Trophoblast cell (in vitro differentiated cells and primary cell): ENCODE results near the gene KCNG4.

Source experiments
- DNase-seq, 2 donors: peaks; one replicate each; pipeline ENCODE4 v3.0.0-alpha.2; 2016
- H2AFZ ChIP-seq: 2 replicates; pipeline ENCODE4 v1.6.1; 2013; ENCODE audit warnings: low read length, moderate library complexity, mild to moderate bottlenecking; ENCODE audit not compliant: insufficient read depth, poor library complexity
- H2AK5ac ChIP-seq: 2 replicates; pipeline ENCODE4 v1.6.1; 2013; ENCODE audit warnings: mild to moderate bottlenecking, low read length
- H2BK120ac ChIP-seq: 2 replicates; pipeline ENCODE4 v1.6.1; 2013; ENCODE audit warnings: low read length, mild to moderate bottlenecking, moderate library complexity; ENCODE audit not compliant: insufficient read depth, poor library complexity
- H2BK12ac ChIP-seq: 2 replicates; pipeline ENCODE4 v1.6.1; 2013; ENCODE audit warnings: mild to moderate bottlenecking, low read length, moderate library complexity
- H2BK5ac ChIP-seq: 2 replicates; pipeline ENCODE4 v1.6.1; 2013; ENCODE audit warnings: low read length, low read depth, moderate library complexity, mild to moderate bottlenecking; ENCODE audit not compliant: poor library complexity
- H3K14ac ChIP-seq: 2 replicates; pipeline ENCODE4 v1.6.1; 2013; ENCODE audit warnings: mild to moderate bottlenecking, low read length
- H3K18ac ChIP-seq: 2 replicates; pipeline ENCODE4 v1.6.1; 2013; ENCODE audit warnings: mild to moderate bottlenecking, low read length
- H3K23ac ChIP-seq: 2 replicates; pipeline ENCODE4 v1.6.1; 2013; ENCODE audit warnings: low read length
- H3K27ac ChIP-seq: 2 replicates; pipeline ENCODE4 v1.5.1; 2013; ENCODE audit warnings: low read depth, mild to moderate bottlenecking, inconsistent platforms, low read length, moderate library complexity
- H3K27me3 ChIP-seq: 2 replicates; pipeline ENCODE4 v1.6.1; 2013; ENCODE audit warnings: inconsistent platforms, mild to moderate bottlenecking, low read length, moderate library complexity; ENCODE audit not compliant: insufficient read depth
- H3K36me3 ChIP-seq, 2 experiments: 1 replicate in 1 of 2; 2 replicates in 1 of 2; pipeline ENCODE4 v1.6.1; 2013; ENCODE audit warnings: low read length in 2 of 2, mild to moderate bottlenecking in 2 of 2, moderate library complexity in 1 of 2; ENCODE audit not compliant: insufficient read depth in 2 of 2, control insufficient read depth in 1 of 2
- H3K4ac ChIP-seq: 2 replicates; pipeline ENCODE4 v1.6.1; 2013; ENCODE audit warnings: low read depth, mild to moderate bottlenecking, low read length, moderate library complexity
- H3K4me1 ChIP-seq, 2 experiments: 1 replicate in 1 of 2; 2 replicates in 1 of 2; pipeline ENCODE4 v1.6.1; 2013; ENCODE audit warnings: low read length in 2 of 2, mild to moderate bottlenecking in 2 of 2, moderate library complexity in 1 of 2; ENCODE audit not compliant: insufficient read depth in 2 of 2, control insufficient read depth in 1 of 2
- H3K4me2 ChIP-seq: 2 replicates; pipeline ENCODE4 v1.6.1; 2013; ENCODE audit warnings: inconsistent platforms, mild to moderate bottlenecking, low read length, moderate library complexity
- H3K4me3 ChIP-seq: 2 replicates; pipeline ENCODE4 v1.5.1; 2013; ENCODE audit warnings: mild to moderate bottlenecking, low read depth, low read length, inconsistent platforms
- H3K79me1 ChIP-seq: one replicate; pipeline ENCODE4 v1.6.1; 2013; ENCODE audit warnings: low read length
- H3K79me2 ChIP-seq: 2 replicates; pipeline ENCODE4 v1.6.1; 2013; ENCODE audit warnings: low read length, mild to moderate bottlenecking; ENCODE audit not compliant: control insufficient read depth, insufficient read depth, poor library complexity
- H3K9ac ChIP-seq: 2 replicates; pipeline ENCODE4 v1.6.1; 2013; ENCODE audit warnings: mild to moderate bottlenecking, low read length
- H3K9me3 ChIP-seq: 2 replicates; pipeline ENCODE4 v1.6.1; 2013; ENCODE audit warnings: low read depth, mild to moderate bottlenecking, control low read depth, inconsistent platforms, low read length; ENCODE audit not compliant: insufficient read depth
- H4K12ac ChIP-seq: 2 replicates; pipeline ENCODE4 v1.6.1; 2013; ENCODE audit warnings: low read depth, mild to moderate bottlenecking, low read length, moderate library complexity
- H4K8ac ChIP-seq: 2 replicates; pipeline ENCODE4 v1.6.1; 2013; ENCODE audit warnings: low read depth, mild to moderate bottlenecking, low read length, moderate library complexity
- H4K91ac ChIP-seq: one replicate; pipeline ENCODE4 v1.6.1; 2013; ENCODE audit warnings: low read depth, mild to moderate bottlenecking, low read length, moderate library complexity
- WGBS: extraction: QIAGEN DNeasy Blood & Tissue Kit; methylation state at CpG from one replicate; pipeline ENCODE4 v1.1.7; 2013; ENCODE audit warnings: missing lambda C conversion rate; ENCODE audit not compliant: insufficient read length, insufficient coverage; ENCODE audit errors: extremely low coverage; 5-methylcytosine and 5-hydroxymethylcytosine counted together

KCNG4 gene

DNA sequence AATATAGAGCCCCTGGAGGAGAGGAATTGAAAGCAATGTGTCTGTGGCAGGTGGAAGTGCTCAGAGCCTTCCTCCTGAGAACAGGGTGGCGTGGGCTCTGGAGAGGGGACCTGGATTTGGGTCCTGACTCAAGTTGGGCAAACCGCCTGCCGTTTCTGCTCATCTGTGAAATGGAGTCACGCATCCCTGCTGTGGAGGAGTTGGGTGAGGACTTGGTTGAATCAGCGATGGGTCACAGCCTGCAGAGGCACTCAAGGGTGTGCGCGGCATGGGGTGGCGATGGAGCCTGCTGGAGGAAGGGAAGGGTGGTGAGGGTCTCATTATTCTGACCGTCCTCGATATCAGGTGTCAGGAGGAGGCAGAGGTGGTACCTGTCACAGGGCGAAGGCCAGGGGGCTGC lies 45.8 kb downstream of the KCNG4 start:
- Histone ChIP-seq H4K8ac (no peak overlapping the region), H3K27me3 (no peaks in the 10 kb centered on the region), H2BK120ac (no peak overlapping the region), H2BK12ac (no peak overlapping the region), H3K18ac (no peak overlapping the region), H3K4ac (no peak overlapping the region), H3K27ac (no peak overlapping the region), H3K23ac (no peak overlapping the region), H3K79me1 (no peaks in the 10 kb centered on the region), H4K91ac (no peak overlapping the region), H3K9ac (no peak overlapping the region), H2BK5ac (no peak overlapping the region), H3K36me3 (no peaks in the 10 kb centered on the region), H3K4me2 (no peak overlapping the region), H3K4me1 (peaks cover 2 to 10% of the 10 kb centered on the region in 2 experiments), H3K4me3 (no peak overlapping the region), H2AK5ac (no peak overlapping the region), H4K12ac (no peak overlapping the region), H3K9me3 (peaks cover 3% of the 10 kb centered on the region), H3K14ac (no peak overlapping the region), H3K79me2 (no peaks in the 10 kb centered on the region), H2AFZ (no peak overlapping the region)
- WGBS: no CpG with 5 or more reads among the region's 11 CpGs
- no peak for DNase-seq

DNA sequence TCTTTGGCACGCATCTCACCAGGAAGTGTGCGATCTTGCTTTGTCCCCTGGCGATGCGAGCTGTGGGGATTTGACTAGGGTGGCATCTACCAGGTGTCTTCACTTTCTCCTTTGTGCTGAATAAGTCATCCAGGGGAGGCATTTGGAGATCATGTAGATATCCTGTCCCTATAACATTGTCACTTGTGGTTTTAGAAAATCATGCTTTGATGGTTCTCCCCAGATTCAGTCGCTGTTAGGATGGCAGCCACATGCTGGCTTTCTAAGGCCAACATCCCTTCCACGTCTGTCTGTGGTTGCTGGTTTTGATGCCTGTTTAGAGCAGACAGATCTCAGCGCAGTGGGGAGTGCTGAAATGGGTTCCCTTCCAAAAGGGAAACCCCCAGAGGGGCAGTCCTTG lies 46.3 kb downstream of the KCNG4 start:
- no peak overlapping the region for H2BK120ac ChIP-seq
- no peak overlapping the region for H3K23ac ChIP-seq
- H2AK5ac ChIP-seq: no peak overlapping the region
- H3K27ac ChIP-seq: no peak overlapping the region
- H3K9ac ChIP-seq: no peak overlapping the region
- no peak overlapping the region for H2AFZ ChIP-seq
- H3K9me3 ChIP-seq: peaks cover 3% of the 10 kb centered on the region
- H3K79me2 ChIP-seq: no peaks in the 10 kb centered on the region
- H3K4me3 ChIP-seq: no peak overlapping the region
- no peak overlapping the region for H2BK12ac ChIP-seq
- no peak overlapping the region for H4K91ac ChIP-seq
- no peak overlapping the region for H2BK5ac ChIP-seq
- no peak for DNase-seq
- H4K12ac ChIP-seq: no peak overlapping the region
- no peak overlapping the region for H3K18ac ChIP-seq
- H3K27me3 ChIP-seq: no peaks in the 10 kb centered on the region
- peaks cover 2 to 10% of the 10 kb centered on the region in 2 experiments for H3K4me1 ChIP-seq
- H3K79me1 ChIP-seq: no peaks in the 10 kb centered on the region
- no peak overlapping the region for H4K8ac ChIP-seq
- H3K4me2 ChIP-seq: no peak overlapping the region
- no peak overlapping the region for H3K4ac ChIP-seq
- no peak overlapping the region for H3K14ac ChIP-seq
- WGBS: no CpG with 5 or more reads among the region's 7 CpGs
- no peaks in the 10 kb centered on the region for H3K36me3 ChIP-seq

DNA sequence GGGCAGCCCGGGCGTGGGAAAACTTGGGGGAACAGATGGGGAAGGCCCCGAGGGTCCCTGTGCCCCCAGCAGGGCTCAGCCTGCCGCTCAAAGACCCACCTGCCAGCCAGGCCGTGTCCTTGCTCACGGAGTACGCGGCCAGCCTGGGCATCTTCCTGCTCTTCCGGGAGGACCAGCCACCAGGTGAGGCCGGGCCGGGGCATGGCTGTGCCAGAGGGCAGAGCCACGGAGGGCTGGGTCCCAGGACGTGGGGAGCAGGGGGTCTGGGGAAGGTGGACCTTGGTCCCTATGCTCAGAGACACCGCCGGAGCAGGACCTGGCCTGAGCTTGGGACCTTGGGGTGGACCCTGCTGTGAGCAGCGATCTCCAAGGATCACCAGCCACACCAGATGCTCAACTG lies 48.3 kb downstream of the KCNG4 start:
- H4K91ac ChIP-seq: peak overlapping the region; percentile 20
- DNase-seq: no peak
- no peak overlapping the region for H2AK5ac ChIP-seq
- no CpG with 5 or more reads among the region's 16 CpGs for WGBS
- no peak overlapping the region for H3K23ac ChIP-seq
- no peak overlapping the region for H3K9ac ChIP-seq
- H3K27me3 ChIP-seq: no peaks in the 10 kb centered on the region
- peaks cover 3% of the 10 kb centered on the region for H3K79me1 ChIP-seq
- H2BK5ac ChIP-seq: no peak overlapping the region
- no peak overlapping the region for H2BK12ac ChIP-seq
- no peak overlapping the region for H2AFZ ChIP-seq
- H3K14ac ChIP-seq: peak overlapping the region; percentile 0
- no peak overlapping the region for H3K18ac ChIP-seq
- no peak overlapping the region for H3K4me3 ChIP-seq
- peaks cover 3% of the 10 kb centered on the region for H3K9me3 ChIP-seq
- H3K4me2 ChIP-seq: no peak overlapping the region
- no peak overlapping the region for H3K4ac ChIP-seq
- H4K8ac ChIP-seq: no peak overlapping the region
- H4K12ac ChIP-seq: no peak overlapping the region
- H3K4me1 ChIP-seq: peaks cover 0 to 7% of the 10 kb centered on the region in 2 experiments
- no peak overlapping the region for H3K27ac ChIP-seq
- H2BK120ac ChIP-seq: no peak overlapping the region
- H3K79me2 ChIP-seq: peaks cover 3% of the 10 kb centered on the region
- H3K36me3 ChIP-seq: no peaks in the 10 kb centered on the region

DNA sequence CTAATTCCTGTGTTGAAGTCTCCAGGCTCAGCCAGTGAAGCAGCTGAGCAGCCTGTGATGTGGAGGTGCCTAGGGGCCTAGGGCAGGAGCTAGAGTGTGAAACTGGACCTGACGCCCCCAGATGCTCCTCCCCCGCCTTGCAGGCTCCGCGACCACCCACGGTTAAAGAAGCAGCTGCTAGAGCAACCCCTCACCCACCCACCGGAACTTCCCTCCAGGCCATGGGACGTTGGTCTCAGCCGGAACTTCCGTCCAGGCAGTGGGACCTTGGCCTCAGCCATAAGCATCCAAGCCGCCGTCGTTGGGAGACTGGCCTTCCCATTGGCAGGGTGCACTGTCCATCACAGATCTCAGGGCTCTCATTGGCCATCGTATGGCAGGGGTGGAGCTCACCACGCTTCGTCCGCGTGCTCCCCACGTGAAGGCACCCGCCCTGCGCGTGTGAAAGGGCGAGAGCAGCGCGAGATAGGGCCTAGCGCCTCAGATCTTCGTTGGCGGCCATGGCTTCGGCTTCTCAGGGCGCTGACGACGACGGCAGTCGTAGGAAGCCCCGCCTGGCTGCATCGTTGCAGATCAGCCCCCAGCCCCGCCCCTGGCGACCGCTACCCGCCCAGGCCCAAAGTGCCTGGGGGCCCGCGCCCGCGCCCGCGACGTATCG lies 49.0 kb downstream of the KCNG4 start, which contains the start of gene ADAD2:
ADAD2 (plus strand) TSS at position 427 of the 658 bp plus-strand sequence; CDS start at position 501, 74 bp downstream.
- Histone ChIP-seq H4K12ac (no peak within 1 kb of the TSS), H3K4me2 (no peak within 1 kb of the TSS), H3K9ac (no peak within 1 kb of the TSS), H4K91ac (peak within 1 kb of the TSS; percentile 20), H3K79me2 (peaks cover 4% of the 10 kb centered on the region), H3K23ac (no peak within 1 kb of the TSS), H4K8ac (no peak within 1 kb of the TSS), H3K18ac (no peak within 1 kb of the TSS), H3K79me1 (peaks cover 3% of the 10 kb centered on the region), H2AFZ (no peak within 1 kb of the TSS), H3K27ac (no peak within 1 kb of the TSS), H3K36me3 (no peaks in the 10 kb centered on the region), H2BK5ac (no peak within 1 kb of the TSS), H3K9me3 (peaks cover 3% of the 10 kb centered on the region), H2BK12ac (no peak within 1 kb of the TSS), H3K4me3 (no peak within 1 kb of the TSS), H2AK5ac (no peak within 1 kb of the TSS), H3K4me1 (peaks cover 4 to 11% of the 10 kb centered on the region in 2 experiments), H3K14ac (peak within 1 kb of the TSS; percentile 0), H2BK120ac (no peak within 1 kb of the TSS), H3K4ac (no peak within 1 kb of the TSS), H3K27me3 (no peaks in the 10 kb centered on the region)
- no CpG with 5 or more reads among the region's 47 CpGs for WGBS
- DNase-seq: no peak
